ENCODE data around the gene CAPN5. TPM values are rescaled to one million over a fixed set of nuclear protein-coding genes. Genes with fewer than 3 reads are reported as not detected.

Gene CAPN5
- total RNA-seq, 1 donor from 2014 or later: 12.8 TPM

GRCh38 chr11:77130763-77131513, 64.2 kb downstream of the CAPN5 start:
- no peaks in the 10 kb centered on the region for H3K36me3 Mint-ChIP-seq (ENCODE audit: unreplicated experiment)
- no peak for DNase-seq (ENCODE audit: extremely low spot score, unreplicated experiment)
- no peak overlapping the region for H3K27ac Mint-ChIP-seq (ENCODE audit: unreplicated experiment)
- TF ChIP-seq CTCF (IDR thresholded peaks at IDR 0.05): no peak
- peaks cover 12% of the 10 kb centered on the region for H3K4me1 Mint-ChIP-seq (ENCODE audit: unreplicated experiment)
- no peak overlapping the region for H3K4me3 Mint-ChIP-seq (ENCODE audit: unreplicated experiment)
- H3K9me3 Mint-ChIP-seq (ENCODE audit: unreplicated experiment): no peaks in the 10 kb centered on the region
- H3K27me3 Mint-ChIP-seq (ENCODE audit: unreplicated experiment): peaks cover 2% of the 10 kb centered on the region

- no peaks in the 10 kb centered on the region for H3K36me3 Mint-ChIP-seq (ENCODE audit: unreplicated experiment)
- peaks cover 17% of the 10 kb centered on the region for H3K4me1 Mint-ChIP-seq (ENCODE audit: unreplicated experiment)
- H3K27ac Mint-ChIP-seq (ENCODE audit: unreplicated experiment): no peak overlapping the region
- no peak overlapping the region for H3K4me3 Mint-ChIP-seq (ENCODE audit: unreplicated experiment)
- peaks cover 2% of the 10 kb centered on the region for H3K27me3 Mint-ChIP-seq (ENCODE audit: unreplicated experiment)
- DNase-seq (ENCODE audit: extremely low spot score, unreplicated experiment): no peak
- no peak for TF ChIP-seq CTCF (IDR thresholded peaks at IDR 0.05)
- H3K9me3 Mint-ChIP-seq (ENCODE audit: unreplicated experiment): no peaks in the 10 kb centered on the region
Observed at GRCh38 chr11:77131560-77131959, 64.8 kb downstream of the CAPN5 start.

- Mint-ChIP-seq H3K27me3 (ENCODE audit: unreplicated experiment) (no peaks in the 10 kb centered on the region), H3K27ac (ENCODE audit: unreplicated experiment) (no peak overlapping the region), H3K4me3 (ENCODE audit: unreplicated experiment) (no peak overlapping the region), H3K36me3 (ENCODE audit: unreplicated experiment) (no peaks in the 10 kb centered on the region), H3K4me1 (ENCODE audit: unreplicated experiment) (peaks cover 12% of the 10 kb centered on the region), H3K9me3 (ENCODE audit: unreplicated experiment) (no peaks in the 10 kb centered on the region)
- no peak for DNase-seq (ENCODE audit: extremely low spot score, unreplicated experiment)
- TF ChIP-seq CTCF (IDR thresholded peaks at IDR 0.05): no peak
Observed at GRCh38 chr11:77135069-77135468, 68.3 kb downstream of the CAPN5 start.

GRCh38 chr11:77136074-77136473, 69.3 kb downstream of the CAPN5 start:
- no peak for DNase-seq (ENCODE audit: extremely low spot score, unreplicated experiment)
- no peak overlapping the region for H3K27ac Mint-ChIP-seq (ENCODE audit: unreplicated experiment)
- H3K9me3 Mint-ChIP-seq (ENCODE audit: unreplicated experiment): no peaks in the 10 kb centered on the region
- no peaks in the 10 kb centered on the region for H3K36me3 Mint-ChIP-seq (ENCODE audit: unreplicated experiment)
- TF ChIP-seq CTCF (IDR thresholded peaks at IDR 0.05): no peak
- peaks cover 18% of the 10 kb centered on the region for H3K4me1 Mint-ChIP-seq (ENCODE audit: unreplicated experiment)
- no peak overlapping the region for H3K4me3 Mint-ChIP-seq (ENCODE audit: unreplicated experiment)
- no peaks in the 10 kb centered on the region for H3K27me3 Mint-ChIP-seq (ENCODE audit: unreplicated experiment)

- no peaks in the 10 kb centered on the region for H3K27me3 Mint-ChIP-seq (ENCODE audit: unreplicated experiment)
- H3K4me1 Mint-ChIP-seq (ENCODE audit: unreplicated experiment): peaks cover 18% of the 10 kb centered on the region
- H3K27ac Mint-ChIP-seq (ENCODE audit: unreplicated experiment): no peak overlapping the region
- H3K36me3 Mint-ChIP-seq (ENCODE audit: unreplicated experiment): no peaks in the 10 kb centered on the region
- no peak for TF ChIP-seq CTCF (IDR thresholded peaks at IDR 0.05)
- no peak overlapping the region for H3K4me3 Mint-ChIP-seq (ENCODE audit: unreplicated experiment)
- DNase-seq (ENCODE audit: extremely low spot score, unreplicated experiment): no peak
- no peaks in the 10 kb centered on the region for H3K9me3 Mint-ChIP-seq (ENCODE audit: unreplicated experiment)
Observed at GRCh38 chr11:77136784-77137420, 70.1 kb downstream of the CAPN5 start.

All from osteocyte (in vitro differentiated cells).